K562 (cell line): ENCODE data around the gene MGP. TPM values are rescaled to one million over a fixed set of nuclear protein-coding genes. Genes with fewer than 3 reads are reported as not detected.

Source experiments
- BRCA1 ChIP-seq, 2 experiments: fragments of 450-650 bp in 1 of 2; sonication (generic) in 1 of 2; formaldehyde crosslinking in 1 of 2; IDR thresholded peaks; 2 replicates each; pipeline versions ENCODE4 v1.5.0 to v1.6.1; 2017 to 2020; ENCODE audit warnings: mild to moderate bottlenecking in 1 of 2, missing genetic modification reagents in 1 of 2
- CBX3 ChIP-seq, 2 experiments: IDR thresholded peaks; 1 replicate in 1 of 2; 2 replicates in 1 of 2; pipeline ENCODE4 v1.6.1; 2012; ENCODE audit warnings: inconsistent platforms in 2 of 2, low read length in 2 of 2, borderline replicate concordance in 1 of 2, control low read depth in 1 of 2
- EP300 ChIP-seq: IDR thresholded peaks from 2 replicates; pipeline ENCODE4 v1.6.1; 2012; ENCODE audit warnings: low read length, improper control_type of control experiment
- ETV1 ChIP-seq: fragments of 450-650 bp; conservative IDR thresholded peaks from 2 replicates; pipeline ENCODE4 v1.6.1; 2016; ENCODE audit warnings: missing genetic modification characterization, control low read depth, low read depth, missing compliant biosample characterization
- FOXJ3 ChIP-seq: sonication (generic); formaldehyde crosslinking; IDR thresholded peaks from 2 replicates; pipeline ENCODE4 v1.4.0; 2020; ENCODE audit warnings: mild to moderate bottlenecking, missing genetic modification reagents
- FOXK1 ChIP-seq: sonication (generic); formaldehyde crosslinking; IDR thresholded peaks from 2 replicates; pipeline ENCODE4 v1.8.0; 2022; ENCODE audit warnings: missing genetic modification reagents, mild to moderate bottlenecking, borderline replicate concordance
- GABPB1 ChIP-seq: sonication (generic); formaldehyde crosslinking; IDR thresholded peaks from 2 replicates; pipeline ENCODE4 v1.8.0; 2022; ENCODE audit warnings: mild to moderate bottlenecking, missing genetic modification reagents
- HDAC1 ChIP-seq, 2 experiments: fragments of 450-650 bp; IDR thresholded peaks; 2 replicates each; pipeline ENCODE4 v1.6.1; 2016 to 2017; ENCODE audit warnings: inconsistent platforms in 1 of 2, mild to moderate bottlenecking in 1 of 2, moderate library complexity in 1 of 2
- JUND ChIP-seq, 2 experiments: IDR thresholded peaks; 2 replicates in 1 of 2; 3 replicates in 1 of 2; pipeline ENCODE4 v1.6.1; 2011; ENCODE audit warnings: borderline replicate concordance in 2 of 2, low read depth in 2 of 2, low read length in 2 of 2, improper control_type of control experiment in 1 of 2, missing biosample characterization in 1 of 2, missing genetic modification characterization in 1 of 2, missing genetic modification reagents in 1 of 2
- L3MBTL2 ChIP-seq: fragments of 450-650 bp; IDR thresholded peaks from 2 replicates; pipeline ENCODE4 v1.6.1; 2016; ENCODE audit warnings: mild to moderate bottlenecking, moderate library complexity
- MECOM ChIP-seq: fragments of 250-450 bp; sonication (Bioruptor Pico); IDR thresholded peaks from 2 replicates; pipeline ENCODE4 v1.8.0; 2022; ENCODE audit warnings: inconsistent platforms
- MYNN ChIP-seq, 2 experiments: sonication (generic); formaldehyde crosslinking in 1 of 2; IDR thresholded peaks; 2 replicates each; pipeline versions ENCODE4 v1.5.0 to v1.6.1; 2016 to 2020; ENCODE audit warnings: antibody characterized with exemption in 1 of 2, missing genetic modification reagents in 1 of 2
- NFATC3 ChIP-seq: fragments of 450-650 bp; IDR thresholded peaks from 2 replicates; pipeline ENCODE4 v1.6.1; 2017; ENCODE audit warnings: mild to moderate bottlenecking
- POLR2H ChIP-seq: IDR thresholded peaks from 2 replicates; pipeline ENCODE4 v1.6.1; 2016; ENCODE audit warnings: missing genetic modification characterization, low read depth, mild to moderate bottlenecking, control low read depth, missing compliant biosample characterization, moderate library complexity
- POU5F1 ChIP-seq: fragments of 150-350 bp; IDR thresholded peaks from 2 replicates; pipeline ENCODE4 v1.6.1; 2014; ENCODE audit warnings: borderline replicate concordance, low read length, low read depth, mild to moderate bottlenecking; ENCODE audit not compliant: partially characterized antibody
- PTBP1 ChIP-seq: fragments of 200-400 bp; formaldehyde crosslinking; IDR thresholded peaks from 2 replicates; pipeline ENCODE4 v1.6.1; 2017; ENCODE audit warnings: low read depth, low read length
- RBM22 ChIP-seq: fragments of 200-400 bp; formaldehyde crosslinking; IDR thresholded peaks from 2 replicates; pipeline ENCODE4 v1.6.1; 2018; ENCODE audit warnings: low read length, low read depth; ENCODE audit not compliant: poor library complexity, severe bottlenecking
- SMARCE1 ChIP-seq: fragments of 450-650 bp; IDR thresholded peaks from 2 replicates; pipeline ENCODE4 v1.7.1; 2016; ENCODE audit warnings: mild to moderate bottlenecking
- SOX6 ChIP-seq: fragments of 450-650 bp; IDR thresholded peaks from 2 replicates; pipeline ENCODE4 v1.6.1; 2014; ENCODE audit warnings: mild to moderate bottlenecking
- TBP ChIP-seq: optimal IDR thresholded peaks from 2 replicates; pipeline ENCODE3; 2011; ENCODE audit warnings: low read depth, low read length, improper control_type of control experiment
- TCF7 ChIP-seq: sonication (generic); IDR thresholded peaks from 2 replicates; pipeline ENCODE4 v1.6.1; 2016; ENCODE audit warnings: antibody characterized with exemption, borderline replicate concordance
- TEAD4 ChIP-seq, 2 experiments: sonication (generic) in 1 of 2; formaldehyde crosslinking in 1 of 2; IDR thresholded peaks; 2 replicates each; pipeline versions ENCODE4 v1.6.1 to v1.8.0; 2012 to 2022; ENCODE audit warnings: borderline replicate concordance in 1 of 2, inconsistent platforms in 1 of 2, low read length in 1 of 2, mild to moderate bottlenecking in 1 of 2, missing genetic modification reagents in 1 of 2
- ZBTB9 ChIP-seq: fragments of 450-650 bp; formaldehyde crosslinking; IDR thresholded peaks from 2 replicates; pipeline ENCODE4 v1.4.0; 2020; ENCODE audit warnings: mild to moderate bottlenecking, moderate library complexity
- ZNF224 ChIP-seq: sonication (generic); formaldehyde crosslinking; IDR thresholded peaks from 2 replicates; pipeline ENCODE4 v1.8.0; 2022; ENCODE audit warnings: mild to moderate bottlenecking, missing genetic modification reagents
- ZNF23 ChIP-seq: fragments of 250-450 bp; sonication (Bioruptor Pico); IDR thresholded peaks from 2 replicates; pipeline ENCODE4 v1.4.0; 2020; ENCODE audit warnings: mild to moderate bottlenecking
- ZNF644 ChIP-seq: fragments of 200-800 bp; sonication (Bioruptor generic); IDR thresholded peaks from 2 replicates; pipeline ENCODE4 v1.6.1; 2016; ENCODE audit warnings: low read depth, missing genetic modification characterization, missing compliant biosample characterization
- ZNF655 ChIP-seq: fragments of 250-450 bp; sonication (Bioruptor Pico); IDR thresholded peaks from 2 replicates; pipeline ENCODE4 v1.5.0; 2021
- polyA plus RNA-seq, 8 experiments: library from polyadenylated mRNA; depleted of rRNA in 4 of 8; stranded (reverse) in 5 of 8; unstranded in 3 of 8; fragments of >200 nt; fragmentation: Nextera tagmentation in 2 of 8; fragmentation: Illumina TruSeq in 1 of 8; extraction: Ambion mirVana in 2 of 8; extraction: Trizol in 1 of 8; gene quantifications; 2 replicates each; pipeline versions ENCODE4 v1.2.1 to v1.2.3, GENCODE V29; 2011 to 2014; ENCODE audit warnings: inconsistent platforms in 1 of 8, missing spikeins in 1 of 8
- total RNA-seq, 7 experiments: library from RNA; depleted of rRNA in 6 of 7; stranded (reverse); fragments of >200 nt in 6 of 7; fragmentation: Illumina TruSeq in 2 of 7; extraction: Trizol in 2 of 7; gene quantifications; 2 replicates each; pipeline versions ENCODE4 v1.2.1 to v1.2.3, GENCODE V29; 2011 to 2021; ENCODE audit warnings: low replicate concordance in 1 of 7

The MGP gene
- total and polyA plus RNA-seq, 9 of the 15 experiments (the other 6 are each of a cell fraction or from before 2014, with no cell fraction given), result 1.2 TPM; not detected in 8

GRCh38 chr12:14843425-14843887 lies 42.2 kb downstream of the MGP start, which contains the start of gene ART4 (continued):
- TF ChIP-seq POU5F1 (no peak), TCF7 (no peak), ZNF224 (CRISPR knock-in tag) (no peak), RBM22 (no peak), JUND (IDR thresholded peaks at IDR 0.05; ENCODE audit: borderline replicate concordance, low read depth, low read length) (no peak), JUND (tag; IDR thresholded peaks at IDR 0.05; ENCODE audit: borderline replicate concordance, low read depth, low read length) (no peak; the same call in 2 of the 3 replicates), ZBTB9 (CRISPR knock-in tag) (no peak), ZNF23 (CRISPR knock-in tag) (no peak), HDAC1 (IDR thresholded peaks at IDR 0.05) (no peak), ETV1 (no peak), TEAD4 (IDR thresholded peaks at IDR 0.05; ENCODE audit: low read length) (peak; percentile 80), TEAD4 (CRISPR knock-in tag; IDR thresholded peaks at IDR 0.05; ENCODE audit: borderline replicate concordance) (no peak), MECOM (0 out of 2 replicates have a peak, but pooled peaks have one; percentile 28), POLR2H (tag) (no peak), TBP (no peak), FOXJ3 (CRISPR knock-in tag) (no peak), GABPB1 (CRISPR knock-in tag) (no peak), SOX6 (peak; percentile 47; the same call in 1 of the 2 replicates), FOXK1 (CRISPR knock-in tag) (no peak), ZNF644 (0 out of 2 replicates have a peak, but pooled peaks have one; percentile 38), EP300 (peak; percentile 43; the same call in 1 of the 2 replicates), BRCA1 (IDR thresholded peaks at IDR 0.05) (no peak), BRCA1 (CRISPR knock-in tag; IDR thresholded peaks at IDR 0.05) (no peak), PTBP1 (no peak), ZNF655 (CRISPR knock-in tag) (no peak), SMARCE1 (0 out of 2 replicates have a peak, but pooled peaks have one; percentile 29), L3MBTL2 (peak; percentile 20; the same call in 1 of the 2 replicates), MYNN (IDR thresholded peaks at IDR 0.05) (peak; percentile 35; the same call in 1 of the 2 replicates), MYNN (CRISPR knock-in tag; IDR thresholded peaks at IDR 0.05) (no peak), CBX3 (IDR thresholded peaks at IDR 0.05; ENCODE audit: borderline replicate concordance in 1 of 2, low read length in 2 of 2) (no peak), NFATC3 (no peak)
